Right lobe of liver (tissue), 4 donors: ENCODE results near the gene MRPS31.

Source experiments
- POLR2A ChIP-seq: fragments of 450-650 bp; IDR thresholded peaks from one replicate; pipeline ENCODE4 v1.6.1; 2017; ENCODE audit warnings: antibody characterized with exemption, mild to moderate bottlenecking
- TF ChIP-seq, protein P1 (sequence below), 4 donors: fragments of 200-600 bp in 3 of 4; fragments of 450-650 bp in 1 of 4; IDR thresholded peaks; one replicate each; pipeline versions ENCODE4 v1.5.1 to v1.8.0; 2016 to 2022; ENCODE audit warnings: antibody characterized with exemption in 4 of 4, mild to moderate bottlenecking in 2 of 4
- donor health status: DM: no; HTN: no; CAD: no.
- donor health status: DM: no; HTN: no; CAD: no.
- donor health status: DM: no; HTN: yes; CAD: no.

DNA sequence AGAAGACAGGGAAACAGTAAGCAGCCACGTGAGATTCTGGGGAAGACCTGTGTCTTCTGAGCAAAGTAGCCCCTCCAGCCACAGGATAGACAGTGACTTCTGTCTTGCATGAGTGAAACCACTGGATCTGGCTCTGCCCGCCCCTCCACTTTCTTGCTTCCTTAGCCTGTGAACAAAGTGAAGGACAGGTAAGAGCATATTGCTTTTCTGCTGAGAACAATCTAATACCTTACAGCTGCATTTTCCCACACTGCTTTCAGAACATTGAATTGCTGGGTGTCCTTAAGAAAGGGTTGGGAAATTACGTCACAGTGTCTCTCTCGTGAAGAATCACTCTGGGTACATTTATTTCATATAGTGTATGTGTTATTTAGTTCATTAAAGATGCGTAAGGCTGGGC is 29.6 kb upstream of the MRPS31 start:
- no peak for TF ChIP-seq POLR2A
- TF ChIP-seq, protein P1, sequence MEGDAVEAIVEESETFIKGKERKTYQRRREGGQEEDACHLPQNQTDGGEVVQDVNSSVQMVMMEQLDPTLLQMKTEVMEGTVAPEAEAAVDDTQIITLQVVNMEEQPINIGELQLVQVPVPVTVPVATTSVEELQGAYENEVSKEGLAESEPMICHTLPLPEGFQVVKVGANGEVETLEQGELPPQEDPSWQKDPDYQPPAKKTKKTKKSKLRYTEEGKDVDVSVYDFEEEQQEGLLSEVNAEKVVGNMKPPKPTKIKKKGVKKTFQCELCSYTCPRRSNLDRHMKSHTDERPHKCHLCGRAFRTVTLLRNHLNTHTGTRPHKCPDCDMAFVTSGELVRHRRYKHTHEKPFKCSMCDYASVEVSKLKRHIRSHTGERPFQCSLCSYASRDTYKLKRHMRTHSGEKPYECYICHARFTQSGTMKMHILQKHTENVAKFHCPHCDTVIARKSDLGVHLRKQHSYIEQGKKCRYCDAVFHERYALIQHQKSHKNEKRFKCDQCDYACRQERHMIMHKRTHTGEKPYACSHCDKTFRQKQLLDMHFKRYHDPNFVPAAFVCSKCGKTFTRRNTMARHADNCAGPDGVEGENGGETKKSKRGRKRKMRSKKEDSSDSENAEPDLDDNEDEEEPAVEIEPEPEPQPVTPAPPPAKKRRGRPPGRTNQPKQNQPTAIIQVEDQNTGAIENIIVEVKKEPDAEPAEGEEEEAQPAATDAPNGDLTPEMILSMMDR (IDR thresholded peaks at IDR 0.05), result no peak
